H1 (cell line): ENCODE measurements around the gene MAGT1. TPM values are rescaled to one million over a fixed set of nuclear protein-coding genes. Genes with fewer than 3 reads are reported as not detected.

Experiments
- CTCF ChIA-PET: fragments of 300-600 bp; sonication (Branson Sonifier 250); formaldehyde crosslinking; loops from one replicate; lab custom pipeline; 2021; ENCODE audit not compliant: partially characterized antibody; lab: Charles Lee
- POLR2A ChIA-PET: fragments of 300-600 bp; sonication (Branson Sonifier 250); formaldehyde crosslinking; loops from one replicate; lab custom pipeline; 2021; ENCODE audit warnings: inconsistent platforms; ENCODE audit not compliant: partially characterized antibody; lab: Charles Lee
- DNase-seq, 2 experiments: peaks; one replicate each; pipeline versions ENCODE4 v3.0.0 to v3.0.0-alpha.2; 2010 to 2022; ENCODE audit warnings: low spot score in 2 of 2, low read depth in 1 of 2, mixed read lengths in 1 of 2
- FAIRE-seq: peaks from 2 replicates; lab custom pipeline; 2011; peaks lifted over from hg19 to GRCh38; lab: Jason Lieb, UNC
- H2AFZ ChIP-seq: 2 replicates; pipeline ENCODE4 v1.8.1; 2012; ENCODE audit warnings: low read length, inconsistent platforms
- H2AK5ac ChIP-seq: 2 replicates; pipeline ENCODE4 v1.6.1; 2013; ENCODE audit warnings: low read depth, low read length
- H2BK120ac ChIP-seq: replicated peaks from 2 replicates; pipeline ENCODE3; 2013; ENCODE audit warnings: low read depth, low read length, inconsistent platforms
- H2BK12ac ChIP-seq: 2 replicates; pipeline ENCODE4 v1.6.1; 2013; ENCODE audit warnings: low read depth, low read length
- H2BK15ac ChIP-seq: 2 replicates; pipeline ENCODE4 v1.6.1; 2013; ENCODE audit warnings: low read length
- H2BK20ac ChIP-seq: 2 replicates; pipeline ENCODE4 v1.6.1; 2013; ENCODE audit warnings: low read length
- H2BK5ac ChIP-seq: 2 replicates; pipeline ENCODE4 v1.6.1; 2013; ENCODE audit warnings: low read depth, low read length
- H3K14ac ChIP-seq: 2 replicates; pipeline ENCODE4 v1.6.1; 2013; ENCODE audit warnings: inconsistent platforms; ENCODE audit not compliant: insufficient read length
- H3K18ac ChIP-seq: 2 replicates; pipeline ENCODE4 v1.6.1; 2013; ENCODE audit warnings: low read length; ENCODE audit errors: extremely low read depth
- H3K23ac ChIP-seq: 2 replicates; pipeline ENCODE4 v1.6.1; 2013; ENCODE audit warnings: inconsistent platforms; ENCODE audit not compliant: insufficient read length
- H3K23me2 ChIP-seq: 2 replicates; pipeline ENCODE4 v1.6.1; 2013; ENCODE audit warnings: low read depth, low read length
- H3K27ac ChIP-seq: 2 replicates; pipeline ENCODE4 v1.6.1; 2011; ENCODE audit warnings: low read depth, low read length, inconsistent platforms
- H3K27me3 ChIP-seq, 4 experiments: replicated peaks in 1 of 4; 1 replicate in 1 of 4; 2 replicates in 3 of 4; pipeline versions ENCODE4 v1.6.1 to v1.8.1; 2011 to 2013; ENCODE audit warnings: low read length in 3 of 4, mild to moderate bottlenecking in 3 of 4, inconsistent platforms in 2 of 4, mixed read lengths in 2 of 4, moderate library complexity in 1 of 4; ENCODE audit not compliant: control insufficient read depth in 3 of 4, insufficient read depth in 3 of 4; ENCODE audit errors: extremely low read depth in 1 of 4
- H3K36me3 ChIP-seq, 4 experiments: 2 replicates each; pipeline versions ENCODE4 v1.6.1 to v1.8.1; 2011 to 2013; ENCODE audit warnings: mild to moderate bottlenecking in 4 of 4, low read length in 3 of 4, moderate library complexity in 2 of 4, control low read depth in 1 of 4, inconsistent platforms in 1 of 4; ENCODE audit not compliant: insufficient read depth in 4 of 4, control insufficient read depth in 2 of 4
- H3K4ac ChIP-seq: replicated peaks from 2 replicates; pipeline ENCODE3; 2013; ENCODE audit warnings: low read length, low read depth, mixed read lengths, inconsistent platforms; ENCODE audit not compliant: insufficient read length
- H3K4me1 ChIP-seq, 4 experiments: replicated peaks in 1 of 4; 1 replicate in 1 of 4; 2 replicates in 3 of 4; pipeline versions ENCODE4 v1.6.1 to v1.8.1; 2011 to 2013; ENCODE audit warnings: low read length in 3 of 4, inconsistent platforms in 2 of 4, mixed read lengths in 1 of 4; ENCODE audit not compliant: insufficient read depth in 4 of 4, control insufficient read depth in 3 of 4
- H3K4me2 ChIP-seq, 2 experiments: 2 replicates each; pipeline versions ENCODE4 v1.6.1 to v1.8.1; 2011 to 2013; ENCODE audit warnings: low read depth in 2 of 2, low read length in 2 of 2, control low read depth in 1 of 2, inconsistent platforms in 1 of 2, mild to moderate bottlenecking in 1 of 2; ENCODE audit not compliant: insufficient read depth in 1 of 2
- H3K4me3 ChIP-seq, 4 experiments: fragments of 200-600, 300-600 bp in 1 of 4; sonication (generic), shearing (Covaris generic), sonication (Bioruptor Twin) in 1 of 4; 2 replicates each; pipeline versions ENCODE4 v1.5.1 to v1.8.1; 2011 to 2016; ENCODE audit warnings: low read length in 4 of 4, low read depth in 3 of 4, control low read depth in 2 of 4, inconsistent platforms in 2 of 4, mild to moderate bottlenecking in 2 of 4, mixed read lengths in 1 of 4, moderate library complexity in 1 of 4; ENCODE audit not compliant: insufficient read depth in 2 of 4; ENCODE audit errors: extremely low read depth in 1 of 4
- H3K56ac ChIP-seq: replicated peaks from 2 replicates; pipeline ENCODE3; 2013; ENCODE audit warnings: low read depth, mild to moderate bottlenecking, mixed read lengths, low read length, inconsistent platforms; ENCODE audit not compliant: insufficient read length
- H3K79me1 ChIP-seq: 2 replicates; pipeline ENCODE4 v1.6.1; 2013; ENCODE audit warnings: low read depth, low read length, control low read depth
- H3K79me2 ChIP-seq, 2 experiments: 2 replicates each; pipeline versions ENCODE4 v1.6.1 to v1.8.1; 2012 to 2013; ENCODE audit warnings: low read length in 2 of 2, mild to moderate bottlenecking in 2 of 2, inconsistent platforms in 1 of 2; ENCODE audit not compliant: insufficient read depth in 2 of 2, control insufficient read depth in 1 of 2
- H3K9ac ChIP-seq, 4 experiments: replicated peaks in 1 of 4; 1 replicate in 1 of 4; 2 replicates in 3 of 4; pipeline versions ENCODE4 v1.6.1 to v1.8.1; 2011 to 2013; ENCODE audit warnings: low read depth in 3 of 4, low read length in 3 of 4, control low read depth in 2 of 4, mild to moderate bottlenecking in 2 of 4, moderate library complexity in 2 of 4, inconsistent platforms in 1 of 4; ENCODE audit errors: extremely low read depth in 1 of 4
- H3K9me3 ChIP-seq, 2 experiments: 2 replicates each; pipeline versions ENCODE4 v1.6.1 to v1.8.1; 2012 to 2013; ENCODE audit warnings: mild to moderate bottlenecking in 2 of 2, moderate library complexity in 2 of 2, control low read depth in 1 of 2, inconsistent platforms in 1 of 2, low read depth in 1 of 2, low read length in 1 of 2, mixed read lengths in 1 of 2; ENCODE audit not compliant: insufficient read depth in 2 of 2
- H4K20me1 ChIP-seq, 2 experiments: replicated peaks in 1 of 2; 2 replicates each; pipeline versions ENCODE3 to v1.8.1; 2011 to 2013; ENCODE audit warnings: inconsistent platforms in 2 of 2, low read length in 2 of 2, mild to moderate bottlenecking in 1 of 2; ENCODE audit not compliant: insufficient read depth in 2 of 2, control insufficient read depth in 1 of 2
- H4K5ac ChIP-seq: 2 replicates; pipeline ENCODE4 v1.6.1; 2013; ENCODE audit warnings: low read length, low read depth, mixed read lengths, inconsistent platforms; ENCODE audit not compliant: insufficient read length
- H4K8ac ChIP-seq: 2 replicates; pipeline ENCODE4 v1.8.0; 2013; ENCODE audit warnings: mild to moderate bottlenecking, moderate library complexity, low read length, inconsistent platforms; ENCODE audit not compliant: insufficient read depth; ENCODE audit errors: extremely low read depth
- H4K91ac ChIP-seq: replicated peaks from 2 replicates; pipeline ENCODE3; 2013; ENCODE audit warnings: low read length, mixed read lengths, inconsistent platforms; ENCODE audit not compliant: insufficient read length
- ATF3 ChIP-seq: IDR thresholded peaks from 2 replicates; pipeline ENCODE4 v1.6.1; 2011; ENCODE audit warnings: low read depth, mild to moderate bottlenecking, low read length; ENCODE audit not compliant: insufficient read depth
- CBX5 ChIP-seq: fragments of 300-800, 300-1000 bp; sonication (generic); IDR thresholded peaks from 2 replicates; pipeline ENCODE4 v1.7.1; 2016; ENCODE audit warnings: antibody characterized with exemption, low read length, low read depth
- E2F6 ChIP-seq: IDR thresholded peaks from 2 replicates; pipeline ENCODE4 v1.6.1; 2012; ENCODE audit warnings: inconsistent platforms
- EZH2 ChIP-seq: fragments of 200-600 bp; sonication (generic); IDR thresholded peaks from 2 replicates; pipeline ENCODE4 v1.7.1; 2012; ENCODE audit warnings: low read depth, mild to moderate bottlenecking, moderate library complexity, low read length, inconsistent platforms; ENCODE audit not compliant: severe bottlenecking
- GABPA ChIP-seq: IDR thresholded peaks from 2 replicates; pipeline ENCODE4 v1.6.1; 2011; ENCODE audit warnings: mild to moderate bottlenecking, low read length, moderate library complexity, borderline replicate concordance; ENCODE audit not compliant: insufficient read depth
- JUND ChIP-seq: IDR thresholded peaks from 2 replicates; pipeline ENCODE4 v1.6.1; 2011; ENCODE audit warnings: mild to moderate bottlenecking, improper control_type of control experiment, low read length
- KDM1A ChIP-seq: fragments of 200-600, 300-600 bp; sonication (generic); IDR thresholded peaks from 2 replicates; pipeline ENCODE4 v1.7.1; 2016; ENCODE audit warnings: mild to moderate bottlenecking, low read length, borderline replicate concordance
- NRF1 ChIP-seq: IDR thresholded peaks from 2 replicates; pipeline ENCODE4 v1.6.1; 2011; ENCODE audit warnings: mild to moderate bottlenecking, low read depth, low read length, improper control_type of control experiment
- SIN3A ChIP-seq, 2 experiments: IDR thresholded peaks in 1 of 2; conservative IDR thresholded peaks in 1 of 2; 2 replicates each; pipeline ENCODE4 v1.6.1; 2011 to 2012; ENCODE audit warnings: low read length in 2 of 2, improper control_type of control experiment in 1 of 2, low read depth in 1 of 2, mild to moderate bottlenecking in 1 of 2
- SP1 ChIP-seq: IDR thresholded peaks from 2 replicates; pipeline ENCODE4 v1.6.1; 2011; ENCODE audit warnings: low read depth, low read length
- WGBS, 2 experiments: shearing (Covaris generic) in 1 of 2; methylation state at CpG; one replicate each; pipeline versions ENCODE4 v1.1.6 to v1.1.7; 2013 to 2015; ENCODE audit warnings: low lambda C conversion rate in 2 of 2, mixed read lengths in 2 of 2, inconsistent platforms in 1 of 2, low coverage in 1 of 2, missing lambda C conversion rate in 1 of 2; ENCODE audit not compliant: insufficient replicate concordance in 2 of 2, insufficient coverage in 1 of 2, insufficient read length in 1 of 2; ENCODE audit errors: extremely low coverage in 1 of 2, missing lambda C conversion rate in 1 of 2; 5-methylcytosine and 5-hydroxymethylcytosine counted together
- polyA plus RNA-seq, 7 experiments: library from polyadenylated mRNA; depleted of rRNA in 3 of 7; stranded (reverse) in 5 of 7; unstranded in 2 of 7; fragments of >200 nt in 5 of 7; fragments of 200-250 nt in 2 of 7; gene quantifications; 1 replicate in 5 of 7; 2 replicates in 1 of 7; 4 replicates in 1 of 7; pipeline versions ENCODE4 v1.2.1 to v1.2.3, GENCODE V29; 2011 to 2013; ENCODE audit warnings: missing spikeins in 2 of 7, mixed read lengths in 2 of 7
- total RNA-seq: library from RNA; stranded (reverse); fragmentation: NEBNext Ultra II Directional; extraction: Animal tissue kit (Norgen Biotek cat#: 25700); gene quantifications from 2 replicates; pipeline ENCODE4 v1.2.1, GENCODE V29; 2021

Gene MAGT1
- total and polyA plus RNA-seq, 2 of the 8 experiments (the other 6 are each of a cell fraction or from before 2014, with no cell fraction given): 14.4 to 47.6 TPM

- CTCF ChIA-PET: no interaction called here
- Histone ChIP-seq H3K27ac (no peak overlapping the region), H4K91ac (no peak overlapping the region), H3K79me1 (no peaks in the 10 kb centered on the region), H3K23me2 (no peaks in the 10 kb centered on the region), H2BK12ac (no peak overlapping the region), H3K4me3 (no peak overlapping the region), H3K9ac (no peak overlapping the region), H3K18ac (no peak overlapping the region), H3K14ac (no peak overlapping the region), H3K4me2 (no peak overlapping the region), H3K56ac (no peak overlapping the region), H3K27me3 (no peaks in the 10 kb centered on the region), H4K8ac (no peak overlapping the region), H2AFZ (no peak overlapping the region), H2BK120ac (no peak overlapping the region), H2AK5ac (no peak overlapping the region), H3K23ac (no peak overlapping the region), H4K20me1 (no peaks in the 10 kb centered on the region), H3K4ac (no peak overlapping the region), H3K36me3 (no peaks in the 10 kb centered on the region), H2BK5ac (no peak overlapping the region), H2BK15ac (no peak overlapping the region), H2BK20ac (no peak overlapping the region), H3K9me3 (no peaks in the 10 kb centered on the region), H3K79me2 (no peaks in the 10 kb centered on the region), H4K5ac (no peak overlapping the region), H3K4me1 (no peaks in the 10 kb centered on the region)
- FAIRE-seq: no peak
- POLR2A ChIA-PET: no interaction called here
- DNase-seq: no peak
- WGBS, 2 experiments: 89% methylated on average over 1 of the region's 1 CpG; no CpG with 5 or more reads in 1 of the 2 experiments
- no peak for TF ChIP-seq SIN3A (conservative IDR thresholded peaks at IDR 0.05 in 1 of 2, IDR thresholded peaks at IDR 0.05 in 1 of 2; ENCODE audit: low read depth in 1 of 2, low read length in 2 of 2)
- TF ChIP-seq E2F6: no peak
- TF ChIP-seq CBX5: no peak
- TF ChIP-seq GABPA: no peak
- no peak for TF ChIP-seq SP1
- TF ChIP-seq KDM1A: no peak
- no peak for TF ChIP-seq NRF1
- TF ChIP-seq JUND: no peak
- TF ChIP-seq EZH2: no peak
- TF ChIP-seq ATF3: no peak
These were observed 100.1 kb downstream of the MAGT1 start for GRCh38 chrX:77795124-77795523.
